ENCODE measurements around the gene PTRHD1.

Gene PTRHD1

DNA sequence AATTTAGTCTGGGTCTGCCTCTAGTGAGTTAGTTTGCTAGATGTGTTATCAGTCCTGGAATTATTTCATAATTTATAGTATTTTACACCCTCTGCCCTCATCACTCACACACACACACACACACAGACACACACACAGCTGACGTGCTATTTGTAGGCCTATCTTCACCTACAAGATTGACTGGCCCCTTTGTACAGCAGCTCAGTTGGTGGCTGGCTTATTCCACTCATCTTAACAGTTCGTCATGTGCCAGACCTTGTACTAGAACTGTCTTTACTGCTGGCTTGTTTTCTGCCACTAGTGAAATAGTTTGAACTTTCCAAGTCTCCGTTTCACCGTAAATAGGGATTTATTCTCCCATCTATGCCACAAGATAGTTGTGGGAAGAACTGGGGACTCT, 21.3 kb upstream of the PTRHD1 start:
- Histone ChIP-seq H3K14ac (ENCODE audit: low read length) (no peak overlapping the region), H2BK12ac (ENCODE audit: low read length) (no peak overlapping the region), H3K9me3 (replicated peaks in 1 of 2; ENCODE audit: control insufficient read depth in 2 of 2, insufficient read depth in 1 of 2, low read depth in 1 of 2, low read length in 2 of 2) (peaks cover 2 to 6% of the 10 kb centered on the region in 2 donors), H4K91ac (ENCODE audit: low read depth, low read length, poor library complexity) (no peak overlapping the region), H2AFZ (ENCODE audit: low read length) (no peak overlapping the region), H4K8ac (ENCODE audit: low read depth, low read length) (no peak overlapping the region), H3K27me3 (ENCODE audit: control insufficient read depth in 3 of 3, insufficient read depth in 3 of 3, low read depth in 1 of 3, low read length in 3 of 3) (no peaks in the 10 kb centered on the region), H2BK120ac (ENCODE audit: low read depth, low read length) (no peak overlapping the region), H3K4ac (ENCODE audit: low read length) (no peak overlapping the region), H2BK5ac (ENCODE audit: low read length) (no peak overlapping the region), H3K79me1 (ENCODE audit: low read depth, low read length) (no peaks in the 10 kb centered on the region), H2BK15ac (ENCODE audit: low read length) (no peak overlapping the region), H3K4me3 (ENCODE audit: low read length in 2 of 2) (no peak overlapping the region), H3K4me2 (ENCODE audit: insufficient read depth, low read length, poor library complexity, severe bottlenecking) (no peak overlapping the region), H3K9ac (ENCODE audit: low read depth, low read length, poor library complexity) (no peak overlapping the region), H3K4me1 (ENCODE audit: control insufficient read depth in 2 of 2, insufficient read depth in 1 of 2, low read depth in 1 of 2, low read length in 2 of 2) (no peaks in the 10 kb centered on the region), H3K23ac (ENCODE audit: low read depth, low read length, poor library complexity) (no peak overlapping the region), H3K36me3 (replicated peaks in 1 of 2; ENCODE audit: control insufficient read depth in 2 of 2, insufficient read depth in 2 of 2, low read length in 2 of 2) (peaks cover 30 to 87% of the 10 kb centered on the region in 2 donors), H2AK5ac (ENCODE audit: low read depth, low read length) (no peak overlapping the region), H3K18ac (ENCODE audit: low read length) (no peak overlapping the region), H3K27ac (replicated peaks; ENCODE audit: low read length) (no peak overlapping the region)
- no peak for DNase-seq (ENCODE audit: low spot score)
- WGBS, 2 donors (ENCODE audit: extremely low coverage in 2 of 2, insufficient read length in 2 of 2, insufficient replicate concordance in 1 of 2): no CpG with 5 or more reads among the region's 4 CpGs

DNA sequence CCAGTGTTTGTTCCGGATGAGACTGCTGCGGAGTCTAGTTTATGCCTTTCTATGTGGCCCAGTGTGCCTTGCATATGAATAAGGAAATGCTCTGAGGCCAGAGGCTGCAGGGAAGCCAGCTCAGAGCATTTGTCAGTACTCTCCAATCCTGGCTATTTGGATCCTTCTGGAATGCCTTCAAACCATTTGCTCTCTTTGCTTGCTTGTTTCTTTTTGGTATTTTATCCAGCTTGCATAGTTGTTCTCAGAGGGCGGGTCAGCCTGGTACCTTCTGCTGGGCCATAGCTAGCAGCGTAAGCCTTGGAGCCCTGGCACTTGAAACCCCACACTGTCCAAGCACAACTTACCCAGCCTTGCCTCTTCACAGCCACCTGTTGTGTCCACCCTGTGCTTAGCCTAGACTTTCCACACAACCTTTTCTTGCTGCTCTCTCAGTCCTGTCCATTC, 20.5 kb upstream of the PTRHD1 start:
- Histone ChIP-seq H3K9ac (ENCODE audit: low read depth, low read length, poor library complexity) (no peak overlapping the region), H2AFZ (ENCODE audit: low read length) (no peak overlapping the region), H2AK5ac (ENCODE audit: low read depth, low read length) (no peak overlapping the region), H2BK15ac (ENCODE audit: low read length) (no peak overlapping the region), H3K4me1 (ENCODE audit: control insufficient read depth in 2 of 2, insufficient read depth in 1 of 2, low read depth in 1 of 2, low read length in 2 of 2) (no peaks in the 10 kb centered on the region), H3K27ac (replicated peaks; ENCODE audit: low read length) (no peak overlapping the region), H3K27me3 (ENCODE audit: control insufficient read depth in 3 of 3, insufficient read depth in 3 of 3, low read depth in 1 of 3, low read length in 3 of 3) (no peaks in the 10 kb centered on the region), H3K79me1 (ENCODE audit: low read depth, low read length) (no peaks in the 10 kb centered on the region), H3K4me2 (ENCODE audit: insufficient read depth, low read length, poor library complexity, severe bottlenecking) (no peak overlapping the region), H2BK120ac (ENCODE audit: low read depth, low read length) (no peak overlapping the region), H3K4ac (ENCODE audit: low read length) (no peak overlapping the region), H3K4me3 (ENCODE audit: low read length in 2 of 2) (no peak overlapping the region), H2BK12ac (ENCODE audit: low read length) (no peak overlapping the region), H2BK5ac (ENCODE audit: low read length) (no peak overlapping the region), H3K14ac (ENCODE audit: low read length) (no peak overlapping the region), H3K9me3 (replicated peaks in 1 of 2; ENCODE audit: control insufficient read depth in 2 of 2, insufficient read depth in 1 of 2, low read depth in 1 of 2, low read length in 2 of 2) (peaks cover 2 to 6% of the 10 kb centered on the region in 2 donors), H4K91ac (ENCODE audit: low read depth, low read length, poor library complexity) (no peak overlapping the region), H3K18ac (ENCODE audit: low read length) (no peak overlapping the region), H4K8ac (ENCODE audit: low read depth, low read length) (no peak overlapping the region), H3K23ac (ENCODE audit: low read depth, low read length, poor library complexity) (no peak overlapping the region), H3K36me3 (replicated peaks in 1 of 2; ENCODE audit: control insufficient read depth in 2 of 2, insufficient read depth in 2 of 2, low read length in 2 of 2) (peaks cover 26 to 87% of the 10 kb centered on the region in 2 donors)
- no peak for DNase-seq (ENCODE audit: low spot score)
- no CpG with 5 or more reads among the region's 4 CpGs for WGBS, 2 donors (ENCODE audit: extremely low coverage in 2 of 2, insufficient read length in 2 of 2, insufficient replicate concordance in 1 of 2)

DNA sequence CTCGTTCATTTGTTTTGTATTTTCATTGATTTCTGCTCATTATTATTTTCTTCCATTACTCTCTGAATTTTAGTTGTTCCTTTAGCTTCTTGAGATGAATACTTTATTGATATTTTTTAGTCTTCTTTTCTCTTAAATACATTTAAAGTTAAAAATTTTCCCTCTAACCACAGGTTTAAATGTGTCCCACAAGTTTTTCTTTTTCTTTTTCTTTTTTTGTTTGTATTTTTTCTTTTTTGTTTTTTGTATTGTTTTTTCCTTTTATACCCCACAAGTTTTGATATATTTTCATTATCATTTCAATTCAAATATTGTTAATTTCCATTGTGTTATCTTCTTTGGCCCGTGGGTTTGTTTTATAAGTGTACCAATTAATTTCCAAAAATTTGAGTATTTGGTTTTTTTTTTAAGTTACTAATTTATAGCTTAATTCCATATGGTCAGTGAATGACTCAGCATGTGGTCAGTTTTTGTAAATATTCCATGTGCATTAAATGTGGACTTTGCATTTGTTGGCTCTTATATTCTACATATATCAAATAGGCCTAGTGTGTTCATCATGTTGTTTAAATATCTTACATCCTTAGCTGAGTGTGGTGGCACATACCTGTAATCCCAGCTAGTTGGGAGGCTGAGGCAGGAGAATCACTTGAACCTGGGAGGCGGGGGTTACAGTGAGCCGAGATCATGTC, 16.3 kb upstream of the PTRHD1 start:
- Histone ChIP-seq H2BK120ac (ENCODE audit: low read depth, low read length) (no peak overlapping the region), H3K4me3 (ENCODE audit: low read length in 2 of 2) (no peak overlapping the region), H3K4me1 (ENCODE audit: control insufficient read depth in 2 of 2, insufficient read depth in 1 of 2, low read depth in 1 of 2, low read length in 2 of 2) (no peaks in the 10 kb centered on the region), H2AK5ac (ENCODE audit: low read depth, low read length) (no peak overlapping the region), H3K27me3 (ENCODE audit: control insufficient read depth in 3 of 3, insufficient read depth in 3 of 3, low read depth in 1 of 3, low read length in 3 of 3) (no peaks in the 10 kb centered on the region), H2AFZ (ENCODE audit: low read length) (no peak overlapping the region), H3K27ac (replicated peaks; ENCODE audit: low read length) (no peak overlapping the region), H3K23ac (ENCODE audit: low read depth, low read length, poor library complexity) (no peak overlapping the region), H3K79me1 (ENCODE audit: low read depth, low read length) (peaks cover 2% of the 10 kb centered on the region), H2BK5ac (ENCODE audit: low read length) (no peak overlapping the region), H4K8ac (ENCODE audit: low read depth, low read length) (no peak overlapping the region), H3K4me2 (ENCODE audit: insufficient read depth, low read length, poor library complexity, severe bottlenecking) (no peak overlapping the region), H4K91ac (ENCODE audit: low read depth, low read length, poor library complexity) (no peak overlapping the region), H3K4ac (ENCODE audit: low read length) (no peak overlapping the region), H3K18ac (ENCODE audit: low read length) (no peak overlapping the region), H3K14ac (ENCODE audit: low read length) (no peak overlapping the region), H3K9ac (ENCODE audit: low read depth, low read length, poor library complexity) (no peak overlapping the region), H3K36me3 (replicated peaks in 1 of 2; ENCODE audit: control insufficient read depth in 2 of 2, insufficient read depth in 2 of 2, low read length in 2 of 2) (peaks cover 15 to 81% of the 10 kb centered on the region in 2 donors), H2BK15ac (ENCODE audit: low read length) (no peak overlapping the region), H3K9me3 (replicated peaks in 1 of 2; ENCODE audit: control insufficient read depth in 2 of 2, insufficient read depth in 1 of 2, low read depth in 1 of 2, low read length in 2 of 2) (peaks cover 4 to 29% of the 10 kb centered on the region in 2 donors), H2BK12ac (ENCODE audit: low read length) (no peak overlapping the region)
- no peak for DNase-seq (ENCODE audit: low spot score)
- WGBS, 2 donors (ENCODE audit: extremely low coverage in 2 of 2, insufficient read length in 2 of 2, insufficient replicate concordance in 1 of 2): no CpG with 5 or more reads among the region's 4 CpGs

GRCh38 chr2:24806661-24807036, 13.5 kb upstream of the PTRHD1 start:
- no peaks in the 10 kb centered on the region for H3K4me1 ChIP-seq (ENCODE audit: control insufficient read depth in 2 of 2, insufficient read depth in 1 of 2, low read depth in 1 of 2, low read length in 2 of 2)

More at GRCh38 chr2:24806661-24807036, 13.5 kb upstream of the PTRHD1 start:
- Histone ChIP-seq H4K91ac (ENCODE audit: low read depth, low read length, poor library complexity) (no peak overlapping the region), H3K4me2 (ENCODE audit: insufficient read depth, low read length, poor library complexity, severe bottlenecking) (no peak overlapping the region), H3K4ac (ENCODE audit: low read length) (no peak overlapping the region), H2BK15ac (ENCODE audit: low read length) (no peak overlapping the region), H2AFZ (ENCODE audit: low read length) (no peak overlapping the region), H3K79me1 (ENCODE audit: low read depth, low read length) (peaks cover 2% of the 10 kb centered on the region), H3K4me3 (ENCODE audit: low read length in 2 of 2) (no peak overlapping the region), H2BK12ac (ENCODE audit: low read length) (no peak overlapping the region), H2BK120ac (ENCODE audit: low read depth, low read length) (no peak overlapping the region), H3K9ac (ENCODE audit: low read depth, low read length, poor library complexity) (no peak overlapping the region), H3K18ac (ENCODE audit: low read length) (no peak overlapping the region), H3K14ac (ENCODE audit: low read length) (no peak overlapping the region), H3K36me3 (replicated peaks in 1 of 2; ENCODE audit: control insufficient read depth in 2 of 2, insufficient read depth in 2 of 2, low read length in 2 of 2) (peaks cover 9 to 57% of the 10 kb centered on the region in 2 donors), H2AK5ac (ENCODE audit: low read depth, low read length) (no peak overlapping the region), H3K9me3 (replicated peaks in 1 of 2; ENCODE audit: control insufficient read depth in 2 of 2, insufficient read depth in 1 of 2, low read depth in 1 of 2, low read length in 2 of 2) (peaks cover 4 to 25% of the 10 kb centered on the region in 2 donors), H4K8ac (ENCODE audit: low read depth, low read length) (no peak overlapping the region), H3K23ac (ENCODE audit: low read depth, low read length, poor library complexity) (no peak overlapping the region), H3K27ac (replicated peaks; ENCODE audit: low read length) (no peak overlapping the region), H3K27me3 (ENCODE audit: control insufficient read depth in 3 of 3, insufficient read depth in 3 of 3, low read depth in 1 of 3, low read length in 3 of 3) (no peaks in the 10 kb centered on the region), H2BK5ac (ENCODE audit: low read length) (no peak overlapping the region)
- no peak for DNase-seq (ENCODE audit: low spot score)

Measured in neuronal stem cell (in vitro differentiated cells).